ENCODE measurements around the gene SNX1. TPM values are rescaled to one million over a fixed set of nuclear protein-coding genes. Genes with fewer than 3 reads are reported as not detected.

SNX1 gene
- total RNA-seq, 1 donor from 2014 or later = 38.1 TPM

- DNase-seq (ENCODE audit: low read depth) = no peak
- TF ChIP-seq CTCF (IDR thresholded peaks at IDR 0.05; ENCODE audit: insufficient read depth, low read length, poor library complexity, severe bottlenecking) = peak; percentile 32
- peak overlapping the region; percentile 76 for H3K4me3 ChIP-seq (ENCODE audit: low read depth, low read length)
Observed at GRCh38 chr15:64096668-64097384, 1.0 kb downstream of the SNX1 start.

GRCh38 chr15:64099379-64099778 is 3.6 kb downstream of the SNX1 start:
- Histone ChIP-seq H3K4me3 (ENCODE audit: low read depth, low read length) (no peak overlapping the region), H3K27me3 (ENCODE audit: control insufficient read depth, insufficient read depth, low read length) (no peaks in the 10 kb centered on the region), H3K36me3 (ENCODE audit: control insufficient read depth, insufficient read depth, low read length) (no peaks in the 10 kb centered on the region)
- no peak for DNase-seq (ENCODE audit: low read depth)
- TF ChIP-seq CTCF (IDR thresholded peaks at IDR 0.05; ENCODE audit: insufficient read depth, low read length, poor library complexity, severe bottlenecking) = no peak

More at GRCh38 chr15:64096668-64097384, 1.0 kb downstream of the SNX1 start:
- Histone ChIP-seq H3K27me3 (ENCODE audit: control insufficient read depth, insufficient read depth, low read length) (no peaks in the 10 kb centered on the region), H3K36me3 (ENCODE audit: control insufficient read depth, insufficient read depth, low read length) (no peaks in the 10 kb centered on the region)

GRCh38 chr15:64100958-64101357 is 5.2 kb downstream of the SNX1 start:
- no peak for TF ChIP-seq CTCF (IDR thresholded peaks at IDR 0.05; ENCODE audit: insufficient read depth, low read length, poor library complexity, severe bottlenecking)
- Histone ChIP-seq H3K4me3 (ENCODE audit: low read depth, low read length) (no peak overlapping the region), H3K27me3 (ENCODE audit: control insufficient read depth, insufficient read depth, low read length) (no peaks in the 10 kb centered on the region), H3K36me3 (ENCODE audit: control insufficient read depth, insufficient read depth, low read length) (no peaks in the 10 kb centered on the region)
- DNase-seq (ENCODE audit: low read depth) = no peak

- H3K36me3 ChIP-seq (ENCODE audit: control insufficient read depth, insufficient read depth, low read length) = no peaks in the 10 kb centered on the region
- no peak overlapping the region for H3K4me3 ChIP-seq (ENCODE audit: low read depth, low read length)
- no peak for DNase-seq (ENCODE audit: low read depth)
- no peak for TF ChIP-seq CTCF (IDR thresholded peaks at IDR 0.05; ENCODE audit: insufficient read depth, low read length, poor library complexity, severe bottlenecking)
- H3K27me3 ChIP-seq (ENCODE audit: control insufficient read depth, insufficient read depth, low read length) = no peaks in the 10 kb centered on the region
Observed at GRCh38 chr15:64102497-64102896, 6.7 kb downstream of the SNX1 start.

- DNase-seq (ENCODE audit: low read depth) = no peak
- TF ChIP-seq CTCF (IDR thresholded peaks at IDR 0.05; ENCODE audit: insufficient read depth, low read length, poor library complexity, severe bottlenecking) = no peak
- Histone ChIP-seq H3K4me3 (ENCODE audit: low read depth, low read length) (no peak overlapping the region), H3K36me3 (ENCODE audit: control insufficient read depth, insufficient read depth, low read length) (no peaks in the 10 kb centered on the region), H3K27me3 (ENCODE audit: control insufficient read depth, insufficient read depth, low read length) (no peaks in the 10 kb centered on the region)
Observed at GRCh38 chr15:64105113-64105704, 9.4 kb downstream of the SNX1 start.

Measured in kidney epithelial cell (primary cell).